Measurements from ENCODE around the gene PEPD.

DNA sequence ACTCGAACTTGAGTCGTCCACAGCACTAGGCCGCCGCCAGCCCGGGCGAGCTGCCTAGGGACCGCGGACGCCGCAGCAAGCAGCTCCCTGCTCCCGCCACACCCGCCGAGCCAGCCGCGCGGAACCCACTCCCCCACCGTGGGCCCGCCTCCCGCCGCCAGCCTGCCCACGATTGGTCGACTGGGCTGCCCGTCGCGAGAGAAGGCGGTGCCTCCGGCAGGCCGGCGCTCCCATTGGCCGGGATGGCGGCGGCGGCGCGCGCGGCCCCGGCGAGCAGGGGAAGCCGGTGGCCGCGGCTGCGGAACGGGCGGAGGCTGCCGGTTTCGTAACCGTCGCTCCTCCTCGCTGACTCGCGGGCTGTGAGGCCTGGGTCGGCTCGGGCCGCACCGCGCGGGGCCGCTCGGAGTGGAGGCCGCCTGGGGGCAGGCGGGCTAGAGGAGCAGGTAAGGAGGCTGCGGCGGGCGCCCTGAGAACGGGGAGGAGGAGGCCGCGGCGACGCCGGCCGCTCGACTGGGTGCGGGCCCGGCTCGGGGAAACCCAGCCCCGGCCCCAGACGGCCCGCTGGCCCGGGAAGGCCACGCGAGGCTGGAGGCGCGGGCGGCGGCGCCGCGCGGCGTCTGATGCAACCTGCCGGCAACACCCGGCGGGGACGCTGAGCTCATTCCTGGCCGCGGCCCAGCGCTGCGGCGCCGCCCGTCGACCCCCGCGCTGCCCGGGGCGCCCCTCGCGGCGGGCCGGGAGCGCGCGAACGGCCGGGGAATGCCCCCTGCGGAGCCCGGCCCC lies 147.9 kb downstream of the PEPD start, which contains the start of gene CEBPG:
- TF ChIP-seq, protein P1, sequence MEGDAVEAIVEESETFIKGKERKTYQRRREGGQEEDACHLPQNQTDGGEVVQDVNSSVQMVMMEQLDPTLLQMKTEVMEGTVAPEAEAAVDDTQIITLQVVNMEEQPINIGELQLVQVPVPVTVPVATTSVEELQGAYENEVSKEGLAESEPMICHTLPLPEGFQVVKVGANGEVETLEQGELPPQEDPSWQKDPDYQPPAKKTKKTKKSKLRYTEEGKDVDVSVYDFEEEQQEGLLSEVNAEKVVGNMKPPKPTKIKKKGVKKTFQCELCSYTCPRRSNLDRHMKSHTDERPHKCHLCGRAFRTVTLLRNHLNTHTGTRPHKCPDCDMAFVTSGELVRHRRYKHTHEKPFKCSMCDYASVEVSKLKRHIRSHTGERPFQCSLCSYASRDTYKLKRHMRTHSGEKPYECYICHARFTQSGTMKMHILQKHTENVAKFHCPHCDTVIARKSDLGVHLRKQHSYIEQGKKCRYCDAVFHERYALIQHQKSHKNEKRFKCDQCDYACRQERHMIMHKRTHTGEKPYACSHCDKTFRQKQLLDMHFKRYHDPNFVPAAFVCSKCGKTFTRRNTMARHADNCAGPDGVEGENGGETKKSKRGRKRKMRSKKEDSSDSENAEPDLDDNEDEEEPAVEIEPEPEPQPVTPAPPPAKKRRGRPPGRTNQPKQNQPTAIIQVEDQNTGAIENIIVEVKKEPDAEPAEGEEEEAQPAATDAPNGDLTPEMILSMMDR (IDR thresholded peaks at IDR 0.05; ENCODE audit: low read length): 0 out of 2 replicates have a peak, but pooled peaks have one; percentile 10
- TF ChIP-seq EZH2 (IDR thresholded peaks at IDR 0.05; ENCODE audit: borderline replicate concordance, low read length): no peak

Data from OCI-LY1 (cell line).